Pulmonary artery endothelial cell (primary cell): Measurements from ENCODE around the gene IGLL1. TPM values are rescaled to one million over a fixed set of nuclear protein-coding genes. Genes with fewer than 3 reads are reported as not detected.
"Not testable (repeated sequence)": the region's sequence is repeated elsewhere in the genome, so short reads cannot be mapped to it uniquely, and the experiment has no call there.

Experiments used
- DNase-seq: peaks from one replicate; pipeline ENCODE4 v3.0.0-alpha.2; 2011; ENCODE audit warnings: low read depth, low spot score
- total RNA-seq: library from RNA; depleted of rRNA; stranded (reverse); fragments of >200 nt; gene quantifications from 2 replicates; pipeline ENCODE4 v1.2.3, GENCODE V29; 2014

Gene IGLL1
- total RNA-seq, 1 donor from 2014 or later: not detected

- DNase-seq: peak; percentile 26
Measured at GRCh38 chr22:23591201-23591791, 11.2 kb upstream of the IGLL1 start.

- no peak for DNase-seq
Measured at GRCh38 chr22:23583836-23584235, 3.7 kb upstream of the IGLL1 start.

- no peak for DNase-seq
Measured at GRCh38 chr22:23583153-23583552, 3.1 kb upstream of the IGLL1 start.

GRCh38 chr22:23581260-23581650 lies 1.2 kb upstream of the IGLL1 start:
- no peak for DNase-seq

- no peak for DNase-seq
Measured at GRCh38 chr22:23580576-23581259, 628 bp upstream of the IGLL1 start.

- DNase-seq: no peak
Measured at GRCh38 chr22:23579280-23579679, 810 bp downstream of the IGLL1 start.

- no peak for DNase-seq
Measured at GRCh38 chr22:23578306-23578705, 1.8 kb downstream of the IGLL1 start.

- DNase-seq: no peak
Measured at GRCh38 chr22:23576681-23577080, 3.4 kb downstream of the IGLL1 start.

GRCh38 chr22:23575601-23576000 lies 4.5 kb downstream of the IGLL1 start:
- DNase-seq: no peak

GRCh38 chr22:23574877-23575276 lies 5.2 kb downstream of the IGLL1 start:
- DNase-seq: no peak

GRCh38 chr22:23574371-23574811 lies 5.7 kb downstream of the IGLL1 start:
- DNase-seq: no peak

- DNase-seq: not testable (repeated sequence)
Measured at GRCh38 chr22:23573701-23574235, 6.3 kb downstream of the IGLL1 start.

GRCh38 chr22:23573106-23573505 lies 7.0 kb downstream of the IGLL1 start:
- DNase-seq: not testable (repeated sequence)

GRCh38 chr22:23571486-23571885 lies 8.6 kb downstream of the IGLL1 start:
- DNase-seq: no peak

- DNase-seq: no peak
Measured at GRCh38 chr22:23570681-23571080, 9.4 kb downstream of the IGLL1 start.

GRCh38 chr22:23569716-23570115 lies 10.4 kb downstream of the IGLL1 start:
- DNase-seq: no peak

GRCh38 chr22:23569291-23569690 lies 10.8 kb downstream of the IGLL1 start:
- no peak for DNase-seq

- no peak for DNase-seq
Measured at GRCh38 chr22:23566705-23567475, 13.2 kb downstream of the IGLL1 start.

GRCh38 chr22:23565915-23566704 lies 14.0 kb downstream of the IGLL1 start:
- no peak for DNase-seq

GRCh38 chr22:23565305-23565914 lies 14.7 kb downstream of the IGLL1 start:
- no peak for DNase-seq

GRCh38 chr22:23564276-23564675 lies 15.8 kb downstream of the IGLL1 start:
- DNase-seq: no peak
